DOHH2 (cell line): ENCODE measurements around the gene MUC3A.

ENCODE experiments used
- CTCF ChIP-seq: fragments of 200-600 bp; sonication (generic); IDR thresholded peaks from one replicate; pipeline ENCODE4 v1.5.1; 2014; ENCODE audit warnings: antibody characterized with exemption, mild to moderate bottlenecking, low read depth, low read length; ENCODE audit not compliant: poor library complexity, severe bottlenecking
- EZH2phosphoT487 ChIP-seq: fragments of 200-600 bp; sonication (generic); IDR thresholded peaks from 2 replicates; pipeline ENCODE4 v1.6.1; 2017; ENCODE audit warnings: borderline replicate concordance, mild to moderate bottlenecking, antibody characterized with exemption, low read length, moderate library complexity, mixed read lengths

GRCh38 chr7:100900978-100901377 is 48.4 kb upstream of the MUC3A start:
- TF ChIP-seq CTCF: no peak
- no peak for TF ChIP-seq EZH2phosphoT487
